Tibial artery (tissue), 4 donors: Measurements from ENCODE around the gene PRKG1.

ENCODE experiments used
- DNase-seq, 2 donors: peaks; one replicate each; pipeline ENCODE4 v3.0.0-alpha.2; 2019
- H3K27ac ChIP-seq, 2 donors: fragments of 200-600 bp; sonication (generic) in 1 of 2; 1 replicate in 1 of 2; 2 replicates in 1 of 2; pipeline ENCODE4 v1.5.1; 2018 to 2019; ENCODE audit warnings: mild to moderate bottlenecking in 1 of 2
- H3K27me3 ChIP-seq, 2 donors: fragments of 200-600 bp; sonication (generic) in 1 of 2; one replicate each; pipeline versions ENCODE4 v1.5.1 to v1.6.0; 2016 to 2019
- H3K36me3 ChIP-seq, 3 donors: fragments of 200-600 bp; sonication (generic) in 2 of 3; one replicate each; pipeline ENCODE4 v1.5.1; 2016 to 2019; ENCODE audit warnings: mild to moderate bottlenecking in 2 of 3
- H3K4me1 ChIP-seq, 4 donors: fragments of 200-600 bp; sonication (generic) in 2 of 4; 1 replicate in 3 of 4; 2 replicates in 1 of 4; pipeline ENCODE4 v1.5.1; 2016 to 2019
- H3K4me3 ChIP-seq, 2 donors: fragments of 200-600 bp; sonication (generic) in 1 of 2; 1 replicate in 1 of 2; 2 replicates in 1 of 2; pipeline ENCODE4 v1.5.1; 2018 to 2019; ENCODE audit warnings: mild to moderate bottlenecking in 2 of 2
- H3K9me3 ChIP-seq, 3 donors: fragments of 200-600 bp; sonication (generic) in 1 of 3; one replicate each; pipeline ENCODE4 v1.5.1; 2016 to 2019
- intact Hi-C: fragments of 100-400 bp; cut with DNase I; formaldehyde crosslinking; loops from one replicate; pipeline ENCODE4 v1.15.0; 2023; ENCODE audit warnings: low total_unique reads
- TF ChIP-seq, protein P1 (sequence below), 2 experiments: fragments of 200-600 bp in 1 of 2; fragments of 450-650 bp in 1 of 2; IDR thresholded peaks; one replicate each; pipeline ENCODE4 v1.5.1; 2017 to 2019; ENCODE audit warnings: antibody characterized with exemption in 2 of 2, mild to moderate bottlenecking in 1 of 2, moderate library complexity in 1 of 2

PRKG1 gene

DNA sequence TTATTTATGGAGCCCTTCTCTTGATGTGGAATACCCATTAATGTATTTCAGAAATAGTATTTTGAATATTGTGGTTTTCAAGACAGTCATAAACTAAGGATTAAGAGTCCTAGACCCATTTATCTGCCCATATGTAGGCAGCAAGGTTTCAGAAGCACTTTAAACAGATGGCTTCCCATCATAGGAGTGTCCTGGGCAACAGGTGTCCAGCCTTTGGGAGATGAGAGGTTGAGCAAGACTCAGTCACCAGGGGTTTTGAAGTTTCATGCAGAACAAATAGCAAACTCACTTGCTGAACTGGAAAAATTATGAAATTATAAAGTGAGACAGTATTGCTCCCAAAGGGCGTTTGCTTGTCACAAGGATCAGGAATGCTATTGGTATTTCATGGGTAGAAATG, 818.0 kb downstream of the PRKG1 start:
- intact Hi-C loops, result no loop called here
- no peak overlapping the region for H3K4me3 ChIP-seq

DNA sequence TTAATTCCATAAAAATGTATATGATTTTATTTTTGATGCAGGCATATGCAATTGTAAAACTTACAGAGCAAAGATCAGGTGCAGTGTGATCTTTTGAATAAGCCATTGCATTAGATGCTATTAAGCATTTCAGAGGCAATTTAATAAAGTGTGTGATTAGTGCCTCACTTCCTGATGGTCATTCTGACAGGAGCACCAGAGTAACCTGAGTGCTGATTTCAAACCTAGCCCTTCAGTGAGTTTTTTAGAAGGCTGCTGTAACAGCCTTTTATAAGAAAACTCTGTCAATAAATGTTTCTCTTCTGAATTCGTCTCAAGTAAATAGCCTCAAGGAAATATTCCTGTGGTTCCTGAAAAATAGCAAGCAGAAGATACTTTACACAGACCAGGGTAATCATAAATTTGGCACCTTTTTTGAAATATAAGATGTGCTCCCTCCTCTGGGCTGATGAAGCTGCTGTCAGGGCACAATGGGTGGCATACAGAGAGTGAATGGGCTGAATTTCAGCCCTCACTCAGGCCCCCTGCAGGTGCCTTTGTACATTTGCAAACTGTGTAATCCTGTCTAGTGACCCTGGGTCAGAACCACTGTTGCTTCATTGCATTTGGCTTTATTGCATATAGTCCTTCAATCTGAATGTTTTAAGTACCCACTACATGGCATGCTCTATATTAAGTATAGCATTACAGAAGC, 818.8 kb downstream of the PRKG1 start:
- DNase-seq, result no peak
- TF ChIP-seq, protein P1, sequence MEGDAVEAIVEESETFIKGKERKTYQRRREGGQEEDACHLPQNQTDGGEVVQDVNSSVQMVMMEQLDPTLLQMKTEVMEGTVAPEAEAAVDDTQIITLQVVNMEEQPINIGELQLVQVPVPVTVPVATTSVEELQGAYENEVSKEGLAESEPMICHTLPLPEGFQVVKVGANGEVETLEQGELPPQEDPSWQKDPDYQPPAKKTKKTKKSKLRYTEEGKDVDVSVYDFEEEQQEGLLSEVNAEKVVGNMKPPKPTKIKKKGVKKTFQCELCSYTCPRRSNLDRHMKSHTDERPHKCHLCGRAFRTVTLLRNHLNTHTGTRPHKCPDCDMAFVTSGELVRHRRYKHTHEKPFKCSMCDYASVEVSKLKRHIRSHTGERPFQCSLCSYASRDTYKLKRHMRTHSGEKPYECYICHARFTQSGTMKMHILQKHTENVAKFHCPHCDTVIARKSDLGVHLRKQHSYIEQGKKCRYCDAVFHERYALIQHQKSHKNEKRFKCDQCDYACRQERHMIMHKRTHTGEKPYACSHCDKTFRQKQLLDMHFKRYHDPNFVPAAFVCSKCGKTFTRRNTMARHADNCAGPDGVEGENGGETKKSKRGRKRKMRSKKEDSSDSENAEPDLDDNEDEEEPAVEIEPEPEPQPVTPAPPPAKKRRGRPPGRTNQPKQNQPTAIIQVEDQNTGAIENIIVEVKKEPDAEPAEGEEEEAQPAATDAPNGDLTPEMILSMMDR (IDR thresholded peaks at IDR 0.05), result peak; percentile 6 to 13
- Histone ChIP-seq H3K27me3 (no peaks in the 10 kb centered on the region), H3K9me3 (no peaks in the 10 kb centered on the region), H3K36me3 (no peaks in the 10 kb centered on the region), H3K4me1 (peaks cover 0 to 67% (median 24%) of the 10 kb centered on the region in 4 donors), H3K27ac (peak overlapping the region in 1 of 2 donors; percentile 62), H3K4me3 (no peak overlapping the region)
- intact Hi-C loops, result no loop called here

More for the DNA sequence above, 818.0 kb downstream of the PRKG1 start:
- H3K27ac ChIP-seq, result no peak overlapping the region
- no peak for DNase-seq
- no peaks in the 10 kb centered on the region for H3K36me3 ChIP-seq
- TF ChIP-seq, protein P1 (IDR thresholded peaks at IDR 0.05), result no peak
- no peaks in the 10 kb centered on the region for H3K9me3 ChIP-seq
- peaks cover 0 to 67% (median 20%) of the 10 kb centered on the region in 4 donors for H3K4me1 ChIP-seq
- no peaks in the 10 kb centered on the region for H3K27me3 ChIP-seq

GRCh38 chr10:51894771-51895578, 820.7 kb downstream of the PRKG1 start:
- Histone ChIP-seq H3K4me3 (no peak overlapping the region), H3K4me1 (peaks cover 0 to 66% (median 20%) of the 10 kb centered on the region in 4 donors), H3K27ac (peak overlapping the region; percentile 49 to 62), H3K9me3 (no peaks in the 10 kb centered on the region), H3K27me3 (no peaks in the 10 kb centered on the region), H3K36me3 (no peaks in the 10 kb centered on the region)
- DNase-seq, result peak; percentile 80 to 85
- intact Hi-C loops, result no loop called here
- TF ChIP-seq, protein P1 (IDR thresholded peaks at IDR 0.05), result no peak

DNA sequence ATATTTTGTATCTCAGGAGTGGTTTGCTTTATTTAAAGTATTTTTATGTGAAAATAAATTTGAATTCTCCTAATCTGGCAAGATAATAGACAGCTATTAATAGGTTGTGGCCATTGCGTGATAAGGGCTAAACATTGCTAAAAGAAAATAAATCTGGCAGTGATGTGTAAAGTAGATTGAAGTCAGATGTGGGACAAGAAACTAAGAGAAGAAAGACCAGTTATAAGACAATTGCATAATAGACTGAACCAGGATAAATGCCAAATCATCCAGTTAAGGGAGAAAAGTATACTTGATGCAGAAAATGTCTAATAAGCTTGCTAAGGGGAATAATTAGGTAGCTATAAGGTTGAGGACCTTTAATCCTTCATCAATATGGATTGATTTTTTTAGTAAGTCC, 822.6 kb downstream of the PRKG1 start:
- H3K9me3 ChIP-seq, result no peaks in the 10 kb centered on the region
- no peaks in the 10 kb centered on the region for H3K27me3 ChIP-seq
- TF ChIP-seq, protein P1 (IDR thresholded peaks at IDR 0.05), result no peak
- H3K4me1 ChIP-seq, result peaks cover 0 to 66% (median 20%) of the 10 kb centered on the region in 4 donors
- H3K36me3 ChIP-seq, result no peaks in the 10 kb centered on the region
- intact Hi-C loops, result no loop called here
- DNase-seq, result no peak
- H3K4me3 ChIP-seq, result no peak overlapping the region
- peak overlapping the region in 1 of 2 donors; percentile 62 for H3K27ac ChIP-seq

- intact Hi-C loops, result no loop called here
- TF ChIP-seq, protein P1 (IDR thresholded peaks at IDR 0.05), result no peak
- H3K36me3 ChIP-seq, result no peaks in the 10 kb centered on the region
- DNase-seq, result no peak
- H3K27me3 ChIP-seq, result no peaks in the 10 kb centered on the region
- peak overlapping the region; percentile 3 to 62 for H3K27ac ChIP-seq
- no peaks in the 10 kb centered on the region for H3K9me3 ChIP-seq
- H3K4me1 ChIP-seq, result peaks cover 0 to 61% (median 20%) of the 10 kb centered on the region in 4 donors
- no peak overlapping the region for H3K4me3 ChIP-seq
Measured at GRCh38 chr10:51897560-51897959, 823.3 kb downstream of the PRKG1 start.
